Stomach smooth muscle (tissue), 2 donors: ENCODE results near the gene PODXL2.
A peak's percentile ranks its signal among the peaks of the same experiment; 100 is the strongest.

Experiments
- H3K27ac ChIP-seq: one replicate; pipeline ENCODE4 v1.7.0; 2013; ENCODE audit warnings: mild to moderate bottlenecking, low read length, inconsistent platforms
- H3K27me3 ChIP-seq, 2 donors: one replicate each; pipeline ENCODE4 v1.7.0; 2013; ENCODE audit warnings: low read length in 2 of 2; ENCODE audit not compliant: insufficient read depth in 2 of 2, control insufficient read depth in 1 of 2
- H3K36me3 ChIP-seq, 2 donors: one replicate each; pipeline ENCODE4 v1.7.0; 2013; ENCODE audit warnings: low read length in 2 of 2; ENCODE audit not compliant: control insufficient read depth in 2 of 2, insufficient read depth in 2 of 2
- H3K4me1 ChIP-seq: one replicate; pipeline ENCODE4 v1.7.0; 2013; ENCODE audit warnings: low read length; ENCODE audit not compliant: control insufficient read depth, insufficient read depth
- H3K4me3 ChIP-seq, 2 donors: one replicate each; pipeline ENCODE4 v1.7.0; 2013; ENCODE audit warnings: low read length in 2 of 2
- H3K9ac ChIP-seq, 2 donors: one replicate each; pipeline ENCODE4 v1.7.0; 2013; ENCODE audit warnings: low read length in 2 of 2, mild to moderate bottlenecking in 1 of 2
- H3K9me3 ChIP-seq, 2 donors: one replicate each; pipeline ENCODE4 v1.7.0; 2013; ENCODE audit warnings: low read length in 2 of 2; ENCODE audit not compliant: control insufficient read depth in 2 of 2
- donor health status: healthy.
- donor health status: Pancreatic carcinoma.

Gene PODXL2

DNA sequence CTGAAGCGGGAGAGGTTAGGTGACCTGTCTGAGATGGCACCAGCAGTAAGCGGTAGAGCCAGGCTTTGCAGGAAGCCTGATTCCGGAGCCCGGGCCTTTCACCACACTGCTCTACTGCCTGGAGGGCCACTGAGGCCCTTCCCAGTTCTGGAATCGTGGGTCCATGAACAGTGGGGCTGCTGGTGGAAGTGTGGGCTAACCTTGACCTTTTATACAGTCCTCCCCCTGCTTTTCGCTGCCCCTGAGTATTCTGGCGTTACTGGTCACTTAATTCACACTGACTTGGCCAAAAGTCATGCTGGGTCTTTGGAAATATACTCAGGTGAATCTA lies 41.2 kb downstream of the PODXL2 start:
- Histone ChIP-seq H3K27me3 (no peaks in the 10 kb centered on the region), H3K9ac (no peak overlapping the region), H3K4me1 (peaks cover 29% of the 10 kb centered on the region), H3K9me3 (no peaks in the 10 kb centered on the region), H3K27ac (no peak overlapping the region), H3K36me3 (peaks cover 0 to 2% of the 10 kb centered on the region in 2 donors), H3K4me3 (no peak overlapping the region)

DNA sequence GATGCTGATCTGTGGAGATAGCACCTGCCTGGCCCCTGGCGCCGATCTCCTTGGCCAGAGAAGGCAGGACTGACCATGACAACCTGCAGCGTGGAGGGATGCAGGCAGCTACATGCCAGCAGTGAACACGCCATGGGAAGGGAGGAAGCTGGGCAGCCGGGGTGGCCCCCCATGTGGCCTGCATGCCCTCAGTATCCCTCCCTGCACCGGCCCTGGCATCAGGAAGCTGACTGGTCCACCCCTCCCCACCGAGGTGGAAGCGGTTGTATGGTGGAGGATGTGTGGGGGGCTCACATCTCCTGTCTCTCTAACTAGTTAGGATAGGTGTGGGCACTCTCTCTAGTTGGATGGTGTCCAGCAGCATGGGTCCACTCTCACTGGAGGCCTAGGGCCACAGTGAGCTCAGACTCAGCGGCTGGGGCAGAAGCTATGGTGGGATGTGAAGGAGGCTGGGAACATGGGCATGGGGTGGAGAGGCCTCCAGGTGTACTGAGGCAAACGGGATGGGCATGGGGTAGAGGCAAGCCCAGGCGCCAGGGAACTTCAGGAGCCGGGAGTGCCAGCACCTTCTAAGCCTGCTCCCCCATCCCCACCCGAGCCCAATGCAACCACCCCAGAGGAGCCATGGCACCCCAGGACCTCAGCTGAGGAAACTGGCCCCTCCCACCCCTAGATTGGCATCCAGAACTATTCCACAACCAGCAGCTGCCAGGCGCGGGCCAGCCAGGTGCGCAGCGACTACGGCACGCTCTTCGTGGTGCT lies 42.0 kb downstream of the PODXL2 start:
- H3K9me3 ChIP-seq, result no peaks in the 10 kb centered on the region

DNA sequence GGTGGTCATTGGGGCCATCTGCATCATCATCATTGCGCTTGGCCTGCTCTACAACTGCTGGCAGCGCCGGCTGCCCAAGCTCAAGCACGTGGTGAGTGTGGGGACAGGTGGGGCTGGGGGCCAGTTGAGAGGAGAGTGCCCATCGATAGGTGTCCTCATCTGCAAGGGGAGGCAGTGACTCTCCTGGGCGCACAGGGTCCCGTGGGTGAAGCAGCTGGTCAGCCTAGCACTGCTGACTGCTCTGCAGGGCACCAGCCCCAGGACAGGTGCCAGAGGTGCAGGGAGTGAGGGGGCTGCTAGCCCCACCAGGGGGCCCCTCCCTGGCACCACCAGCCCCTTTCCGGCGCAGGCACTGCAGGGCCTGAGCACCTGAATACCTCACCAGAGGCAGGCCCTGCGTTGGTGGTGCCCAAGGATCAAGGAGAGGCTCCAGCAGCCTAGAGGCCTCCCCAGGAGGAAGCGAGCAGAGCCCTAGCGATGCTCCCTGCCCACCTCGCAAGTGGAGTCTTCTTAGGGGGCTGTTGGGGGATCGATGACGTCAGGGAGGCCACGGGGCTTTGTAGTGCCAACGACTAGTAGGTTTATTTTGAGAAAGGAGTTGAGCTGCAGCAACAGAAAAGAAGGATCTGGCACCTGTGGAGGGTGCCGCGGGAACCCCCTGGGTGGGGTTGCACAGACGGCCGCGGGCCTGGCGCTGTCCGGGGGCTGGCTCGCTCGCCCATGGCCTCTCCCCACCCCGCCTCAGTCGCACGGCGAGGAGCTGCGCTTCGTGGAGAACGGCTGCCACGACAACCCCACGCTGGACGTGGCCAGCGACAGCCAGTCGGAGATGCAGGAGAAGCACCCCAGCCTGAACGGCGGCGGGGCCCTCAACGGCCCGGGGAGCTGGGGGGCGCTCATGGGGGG lies 42.8 kb downstream of the PODXL2 start:
- peak overlapping the region; percentile 64 for H3K27ac ChIP-seq
- H3K4me3 ChIP-seq, result peak overlapping the region; percentile 49 to 78
- peaks cover 29% of the 10 kb centered on the region for H3K4me1 ChIP-seq
- no peaks in the 10 kb centered on the region for H3K27me3 ChIP-seq
- H3K36me3 ChIP-seq, result peaks cover 3 to 9% of the 10 kb centered on the region in 2 donors
- H3K9ac ChIP-seq, result peak overlapping the region; percentile 78 to 82
- no peaks in the 10 kb centered on the region for H3K9me3 ChIP-seq

More for the DNA sequence above, 42.0 kb downstream of the PODXL2 start:
- H3K9ac ChIP-seq, result no peak overlapping the region
- H3K4me1 ChIP-seq, result peaks cover 29% of the 10 kb centered on the region
- H3K36me3 ChIP-seq, result peaks cover 0 to 2% of the 10 kb centered on the region in 2 donors
- no peak overlapping the region for H3K4me3 ChIP-seq
- H3K27ac ChIP-seq, result no peak overlapping the region
- no peaks in the 10 kb centered on the region for H3K27me3 ChIP-seq

DNA sequence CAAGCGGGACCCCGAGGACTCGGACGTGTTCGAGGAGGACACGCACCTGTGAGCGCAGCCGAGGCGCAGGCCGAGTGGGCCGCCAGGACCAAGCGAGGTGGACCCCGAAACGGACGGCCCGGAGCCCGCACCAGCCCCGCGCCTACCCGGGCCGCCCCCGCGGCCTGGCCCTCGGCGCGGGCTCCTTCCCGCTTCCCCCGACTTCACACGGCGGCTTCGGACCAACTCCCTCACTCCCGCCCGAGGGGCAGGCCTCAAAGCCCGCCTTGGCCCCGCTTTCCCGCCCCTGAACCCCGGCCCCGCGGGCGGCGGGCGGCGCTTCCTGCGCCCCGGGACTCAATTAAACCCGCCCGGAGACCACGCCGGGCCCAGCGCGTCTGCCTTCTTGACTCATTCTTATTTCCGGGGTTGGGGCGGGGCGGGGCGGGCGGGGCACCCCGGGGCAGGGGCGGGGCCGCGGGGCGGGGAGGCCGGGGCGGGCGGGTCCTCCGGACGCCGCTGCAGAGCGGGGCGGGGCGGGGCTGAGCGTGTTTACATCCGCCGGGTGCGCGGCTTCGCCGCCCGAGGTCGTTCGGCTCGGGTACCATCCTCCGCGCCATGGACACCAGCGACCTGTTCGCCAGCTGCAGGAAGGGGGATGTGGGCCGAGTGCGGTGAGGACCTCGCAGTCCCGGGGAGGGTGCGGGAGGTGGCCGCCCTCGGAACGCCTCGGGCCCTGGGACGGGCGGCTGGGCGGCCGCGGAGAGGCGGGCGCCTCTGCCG lies 43.6 kb downstream of the PODXL2 start, which contains the start of gene ABTB1:
TSS of gene ABTB1 (plus strand) at position 524 of the 762 bp plus-strand sequence. CDS start at position 598, 74 bp downstream.
- Histone ChIP-seq H3K36me3 (peaks cover 10 to 12% of the 10 kb centered on the region in 2 donors), H3K27ac (peak within 1 kb of the TSS; percentile 69), H3K27me3 (no peaks in the 10 kb centered on the region), H3K9ac (peak within 1 kb of the TSS; percentile 78 to 82), H3K4me1 (peaks cover 29% of the 10 kb centered on the region), H3K9me3 (no peaks in the 10 kb centered on the region), H3K4me3 (peak within 1 kb of the TSS; percentile 73 to 84)

DNA sequence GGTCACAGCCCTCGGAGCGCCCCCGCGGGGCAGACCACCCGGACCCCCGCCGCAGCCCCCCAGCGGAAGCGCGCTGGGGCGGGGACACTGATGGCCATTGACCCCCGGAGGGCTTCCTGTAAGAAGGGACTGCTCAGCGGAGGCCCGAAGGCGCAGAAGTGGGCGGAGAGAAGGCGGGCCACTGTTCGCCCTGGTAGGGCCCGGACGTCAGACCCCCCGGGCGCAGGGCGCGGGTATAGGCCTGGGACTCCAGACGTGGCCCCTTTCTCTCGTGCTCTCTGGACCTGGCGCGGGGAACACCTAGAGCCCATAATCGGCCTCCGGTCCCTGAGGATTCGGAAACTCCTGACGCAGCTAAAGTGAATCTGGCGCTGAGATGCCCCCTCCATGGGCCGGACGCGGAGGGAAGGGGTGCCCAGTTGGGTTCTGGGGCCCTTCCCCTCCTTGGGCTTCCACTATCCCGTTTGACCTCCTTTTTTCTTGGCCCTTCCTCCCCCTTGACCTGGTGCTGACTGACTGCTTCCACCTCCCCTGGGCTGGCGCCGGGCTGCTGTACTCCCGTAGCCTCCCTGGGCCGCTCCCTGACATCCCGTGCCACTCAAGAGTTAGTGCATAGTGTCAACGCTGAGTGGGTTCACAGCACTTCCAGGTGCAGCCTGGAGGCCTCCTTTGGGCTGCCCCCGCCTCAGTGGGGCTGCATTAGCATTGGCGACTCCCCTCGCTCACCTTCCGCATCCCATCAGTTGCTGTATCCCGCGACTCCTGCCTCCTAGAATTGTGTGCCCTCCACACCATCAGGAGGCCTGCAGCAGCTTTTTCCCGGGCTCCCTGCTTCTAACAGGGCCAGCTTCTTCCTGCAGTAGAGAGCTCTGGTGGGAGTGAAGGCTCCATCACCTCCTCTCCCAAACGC lies 44.5 kb downstream of the PODXL2 start:
- H3K36me3 ChIP-seq, result peaks cover 16 to 17% of the 10 kb centered on the region in 2 donors
- H3K27me3 ChIP-seq, result no peaks in the 10 kb centered on the region
- peak overlapping the region; percentile 73 to 84 for H3K4me3 ChIP-seq
- H3K27ac ChIP-seq, result peak overlapping the region; percentile 69
- peaks cover 31% of the 10 kb centered on the region for H3K4me1 ChIP-seq
- H3K9me3 ChIP-seq, result no peaks in the 10 kb centered on the region
- peak overlapping the region; percentile 46 to 69 for H3K9ac ChIP-seq

DNA sequence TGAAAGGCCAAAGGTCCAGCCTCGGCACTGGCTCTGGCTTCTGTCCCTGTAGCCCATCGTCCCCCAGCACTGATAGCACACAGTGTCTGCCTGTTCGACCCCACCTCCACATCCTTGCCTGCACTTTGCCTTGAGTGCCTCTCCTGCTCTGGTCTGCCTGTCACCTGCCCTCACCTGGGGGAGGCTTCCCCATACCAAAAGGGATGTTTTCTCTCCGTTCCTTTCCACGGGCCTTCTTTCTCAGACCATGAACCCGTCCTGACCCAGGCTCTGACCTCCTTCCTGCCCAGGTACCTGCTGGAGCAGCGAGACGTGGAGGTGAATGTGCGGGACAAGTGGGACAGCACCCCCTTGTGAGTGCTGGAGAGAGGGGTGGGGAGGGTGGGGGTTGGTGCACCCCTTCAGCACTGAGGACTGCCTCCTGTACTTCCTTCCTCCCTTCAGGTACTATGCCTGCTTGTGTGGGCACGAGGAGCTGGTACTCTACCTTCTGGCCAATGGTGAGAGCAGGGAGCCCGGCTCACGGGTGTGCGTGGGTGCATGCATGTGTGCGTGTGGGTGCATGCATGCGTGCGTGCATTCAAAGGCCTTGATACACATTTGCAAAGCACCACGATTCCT lies 45.2 kb downstream of the PODXL2 start:
- H3K4me3 ChIP-seq, result peak overlapping the region; percentile 73 to 84
- H3K9ac ChIP-seq, result no peak overlapping the region
- H3K9me3 ChIP-seq, result no peaks in the 10 kb centered on the region
- H3K4me1 ChIP-seq, result peaks cover 31% of the 10 kb centered on the region
- peaks cover 17 to 19% of the 10 kb centered on the region in 2 donors for H3K36me3 ChIP-seq
- H3K27ac ChIP-seq, result no peak overlapping the region
- no peaks in the 10 kb centered on the region for H3K27me3 ChIP-seq

DNA sequence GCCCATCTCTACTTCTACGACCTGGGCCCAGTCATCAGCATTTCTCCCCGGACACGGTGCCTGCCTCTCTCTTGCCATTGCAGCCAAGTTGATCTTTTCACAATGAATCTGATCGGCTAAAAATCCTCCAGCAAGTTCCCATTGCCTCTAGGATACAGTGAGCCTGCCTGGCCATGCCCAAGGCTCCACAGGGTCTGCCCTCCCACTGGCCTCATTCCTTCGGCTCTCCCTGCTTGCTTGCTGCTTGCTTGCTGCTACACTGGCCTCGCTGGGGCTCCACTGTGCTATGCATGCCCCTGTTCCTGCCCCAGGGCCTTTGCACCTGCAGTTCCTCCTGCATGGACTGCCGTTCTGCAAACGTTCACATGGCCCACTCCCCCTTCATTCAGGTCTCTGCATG lies 45.8 kb downstream of the PODXL2 start:
- Histone ChIP-seq H3K9me3 (no peaks in the 10 kb centered on the region), H3K4me3 (no peak overlapping the region), H3K27ac (no peak overlapping the region), H3K27me3 (no peaks in the 10 kb centered on the region), H3K9ac (no peak overlapping the region), H3K36me3 (peaks cover 17 to 19% of the 10 kb centered on the region in 2 donors), H3K4me1 (peaks cover 31% of the 10 kb centered on the region)

DNA sequence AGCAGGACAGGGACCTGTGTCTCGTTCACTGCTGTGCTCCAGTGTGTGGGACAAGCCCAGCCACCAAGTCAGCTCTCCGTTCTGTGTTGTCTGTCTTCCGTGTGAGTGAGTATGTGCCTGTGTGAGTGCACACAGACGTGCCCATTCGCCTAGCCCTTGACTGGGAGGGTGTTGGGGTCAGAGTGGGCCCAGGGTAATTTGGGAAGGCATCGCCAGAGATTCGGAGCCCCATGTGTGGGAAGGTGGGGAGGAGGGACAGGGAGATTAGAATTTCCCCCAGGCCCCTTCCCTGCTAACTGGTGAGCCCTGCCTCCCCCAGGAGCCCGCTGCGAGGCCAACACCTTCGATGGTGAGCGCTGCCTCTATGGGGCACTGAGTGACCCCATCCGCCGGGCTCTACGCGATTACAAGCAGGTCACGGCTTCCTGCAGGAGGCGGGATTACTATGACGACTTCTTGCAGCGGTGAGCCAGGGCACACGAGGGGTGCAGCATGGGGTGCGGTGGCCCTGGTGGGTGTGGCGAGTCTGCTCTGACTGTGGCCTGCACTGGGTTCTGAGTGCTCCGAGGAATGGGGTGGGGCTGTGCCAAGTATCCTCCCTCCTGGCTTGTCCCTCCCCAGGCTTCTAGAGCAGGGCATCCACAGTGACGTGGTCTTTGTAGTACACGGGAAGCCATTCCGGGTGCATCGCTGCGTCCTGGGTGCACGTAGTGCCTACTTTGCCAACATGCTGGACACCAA lies 46.8 kb downstream of the PODXL2 start:
- no peaks in the 10 kb centered on the region for H3K9me3 ChIP-seq

DNA sequence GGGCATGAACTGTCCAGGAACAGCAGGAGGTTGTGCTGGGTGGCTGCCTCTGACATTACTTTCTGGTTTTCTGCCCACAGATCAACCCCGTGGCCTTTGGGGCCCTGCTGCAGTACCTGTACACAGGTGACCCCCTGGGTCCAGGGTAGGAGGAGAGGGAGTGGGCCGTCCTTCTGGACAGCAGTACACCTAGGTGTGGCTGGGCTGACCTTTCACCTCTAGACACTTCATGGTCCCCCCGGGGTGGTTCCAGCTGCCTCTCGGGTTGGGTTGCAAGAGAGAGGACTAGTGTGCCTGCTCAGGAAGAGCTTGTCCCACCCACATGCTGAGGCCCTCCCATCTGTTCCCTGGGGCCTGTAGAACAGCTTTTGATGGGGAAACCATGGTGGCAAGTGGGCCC lies 47.5 kb downstream of the PODXL2 start:
- H3K27me3 ChIP-seq, result no peaks in the 10 kb centered on the region
- no peak overlapping the region for H3K4me3 ChIP-seq
- no peak overlapping the region for H3K27ac ChIP-seq
- no peaks in the 10 kb centered on the region for H3K9me3 ChIP-seq
- H3K4me1 ChIP-seq, result peaks cover 30% of the 10 kb centered on the region
- no peak overlapping the region for H3K9ac ChIP-seq
- H3K36me3 ChIP-seq, result peaks cover 17 to 19% of the 10 kb centered on the region in 2 donors

More for the DNA sequence above, 46.8 kb downstream of the PODXL2 start:
- peaks cover 31% of the 10 kb centered on the region for H3K4me1 ChIP-seq
- no peak overlapping the region for H3K4me3 ChIP-seq
- no peak overlapping the region for H3K9ac ChIP-seq
- H3K27me3 ChIP-seq, result no peaks in the 10 kb centered on the region
- H3K27ac ChIP-seq, result no peak overlapping the region
- H3K36me3 ChIP-seq, result peaks cover 17 to 19% of the 10 kb centered on the region in 2 donors
